ENCODE results near the gene MRPL14. TPM values are rescaled to one million over a fixed set of nuclear protein-coding genes. Genes with fewer than 3 reads are reported as not detected.
A peak's percentile ranks its signal among the peaks of the same experiment; 100 is the strongest.
"Not testable (repeated sequence)": the region's sequence is repeated elsewhere in the genome, so short reads cannot be mapped to it uniquely, and the experiment has no call there.

MRPL14 gene
- total RNA-seq, 1 donor from 2014 or later: 36.1 TPM

GRCh38 chr6:44097782-44098317, 29.4 kb downstream of the MRPL14 start:
- no peaks in the 10 kb centered on the region for H3K4me1 ChIP-seq
- no peaks in the 10 kb centered on the region for H3K36me3 ChIP-seq
- no peak for DNase-seq (ENCODE audit: extremely low spot score in 2 of 2)
- no peaks in the 10 kb centered on the region for H3K27me3 ChIP-seq
- intact Hi-C loops (cut with DNase I): loop anchor here (5.0 to 10.0 kb wide), 2 partner anchors 54 to 227 kb away; no protein-coding TSS in a partner anchor
- H3K27ac ChIP-seq: no peak overlapping the region
- H3K4me3 ChIP-seq: no peak overlapping the region
- no peak for TF ChIP-seq POLR2AphosphoS5 (IDR thresholded peaks at IDR 0.05; ENCODE audit: insufficient read depth in 1 of 2, low read depth in 1 of 2)
- TF ChIP-seq CTCF (IDR thresholded peaks at IDR 0.05): no peak
- no peak for TF ChIP-seq POLR2A (IDR thresholded peaks at IDR 0.05)
- H3K9me3 ChIP-seq: no peaks in the 10 kb centered on the region

- H3K27ac ChIP-seq: no peak overlapping the region
- no peaks in the 10 kb centered on the region for H3K9me3 ChIP-seq
- no peaks in the 10 kb centered on the region for H3K36me3 ChIP-seq
- TF ChIP-seq POLR2A (IDR thresholded peaks at IDR 0.05) (no peak), CTCF (IDR thresholded peaks at IDR 0.05) (peak; percentile 68 to 81 (median 70)), POLR2AphosphoS5 (IDR thresholded peaks at IDR 0.05; ENCODE audit: insufficient read depth in 1 of 2, low read depth in 1 of 2) (no peak)
- intact Hi-C loops (cut with DNase I): loop anchor here (5.0 to 10.0 kb wide), 2 partner anchors 56 to 228 kb away; no protein-coding TSS in a partner anchor
- no peaks in the 10 kb centered on the region for H3K4me1 ChIP-seq
- H3K27me3 ChIP-seq: no peaks in the 10 kb centered on the region
- H3K4me3 ChIP-seq: no peak overlapping the region
- no peak for DNase-seq (ENCODE audit: extremely low spot score in 2 of 2)
Observed at GRCh38 chr6:44096612-44097011, 30.6 kb downstream of the MRPL14 start.

- H3K36me3 ChIP-seq; H3K4me1 ChIP-seq; H3K27ac ChIP-seq; DNase-seq (ENCODE audit: extremely low spot score in 2 of 2); H3K9me3 ChIP-seq; H3K27me3 ChIP-seq; H3K4me3 ChIP-seq: not testable (repeated sequence)
- intact Hi-C loops (cut with DNase I): loop anchor here (5.0 to 10.0 kb wide), 2 partner anchors 57 to 230 kb away; no protein-coding TSS in a partner anchor
Observed at GRCh38 chr6:44095243-44095623, 32.0 kb downstream of the MRPL14 start.

- no peak for DNase-seq (ENCODE audit: extremely low spot score in 2 of 2)
- Histone ChIP-seq H3K4me1 (no peaks in the 10 kb centered on the region), H3K9me3 (no peaks in the 10 kb centered on the region), H3K27ac (no peak overlapping the region), H3K27me3 (no peaks in the 10 kb centered on the region), H3K4me3 (no peak overlapping the region), H3K36me3 (no peaks in the 10 kb centered on the region)
- intact Hi-C loops (cut with DNase I): loop anchor here (5.0 to 10.0 kb wide), 2 partner anchors 58 to 230 kb away; no protein-coding TSS in a partner anchor
- TF ChIP-seq POLR2AphosphoS5 (IDR thresholded peaks at IDR 0.05; ENCODE audit: insufficient read depth in 1 of 2, low read depth in 1 of 2) (no peak), POLR2A (IDR thresholded peaks at IDR 0.05) (no peak), CTCF (IDR thresholded peaks at IDR 0.05) (no peak)
Observed at GRCh38 chr6:44094403-44095242, 32.6 kb downstream of the MRPL14 start.

GRCh38 chr6:44093750-44094402, 33.4 kb downstream of the MRPL14 start:
- Histone ChIP-seq H3K27me3 (no peaks in the 10 kb centered on the region), H3K4me1 (no peaks in the 10 kb centered on the region), H3K4me3 (no peak overlapping the region), H3K36me3 (no peaks in the 10 kb centered on the region), H3K27ac (no peak overlapping the region), H3K9me3 (no peaks in the 10 kb centered on the region)
- no peak for DNase-seq (ENCODE audit: extremely low spot score in 2 of 2)
- TF ChIP-seq POLR2A (IDR thresholded peaks at IDR 0.05) (no peak), POLR2AphosphoS5 (IDR thresholded peaks at IDR 0.05; ENCODE audit: insufficient read depth in 1 of 2, low read depth in 1 of 2) (no peak), CTCF (IDR thresholded peaks at IDR 0.05) (no peak)
- intact Hi-C loops (cut with DNase I): loop anchor here (10.0 kb wide), 1 partner anchor 231 kb away; no protein-coding TSS in a partner anchor
